Urothelium cell line (cell line): Measurements from ENCODE around the gene BCL2L13.

Source experiments
- DNase-seq: peaks from one replicate; pipeline ENCODE4 v3.0.0; 2011; ENCODE audit warnings: low spot score, mixed read lengths
- FAIRE-seq: peaks from 2 replicates; lab custom pipeline; 2011; peaks lifted over from hg19 to GRCh38; lab: Jason Lieb, UNC

BCL2L13 gene

DNA sequence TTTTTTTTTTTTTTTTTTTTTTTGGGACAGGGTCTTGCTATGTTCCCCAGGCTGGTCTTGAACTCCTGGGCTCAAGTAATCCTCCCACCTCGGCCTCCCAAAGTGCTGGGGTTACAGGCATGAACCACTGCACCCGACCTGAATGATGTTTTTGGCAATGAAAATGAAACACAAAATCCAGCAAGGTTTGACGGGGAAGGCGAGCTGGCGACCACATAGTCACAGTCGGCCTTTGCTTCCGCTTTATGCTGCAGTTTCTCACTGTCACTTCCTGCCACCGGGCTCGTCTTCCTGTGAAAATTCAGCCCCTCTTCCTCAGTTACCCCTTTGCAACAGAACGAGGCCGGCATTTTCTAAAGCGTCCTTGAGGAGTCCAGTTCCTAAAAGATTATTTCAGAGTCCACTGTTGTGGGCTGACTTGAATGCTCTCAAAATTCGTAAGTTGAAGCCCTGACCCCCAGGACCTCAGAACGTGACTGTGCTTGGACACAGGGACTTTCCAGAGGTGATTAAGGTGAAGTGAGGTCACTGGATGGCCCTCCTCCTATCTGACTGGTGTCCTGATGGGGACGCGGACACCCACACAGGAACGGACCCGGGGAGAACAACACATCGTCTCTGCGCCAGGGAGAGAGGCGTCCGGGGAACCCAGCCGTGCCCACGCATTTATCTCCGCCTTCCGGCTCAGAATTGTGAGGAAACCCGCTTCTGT, 138.6 kb downstream of the BCL2L13 start:
- FAIRE-seq: no peak

GRCh38 chr22:17777717-17778044, 139.1 kb downstream of the BCL2L13 start:
- no peak for FAIRE-seq
- no peak for DNase-seq

More for the DNA sequence above, 138.6 kb downstream of the BCL2L13 start:
- DNase-seq: no peak

GRCh38 chr22:17778412-17778976, 139.9 kb downstream of the BCL2L13 start:
- FAIRE-seq: no peak
- DNase-seq: no peak

- no peak for FAIRE-seq
- DNase-seq: no peak
These were observed 140.9 kb downstream of the BCL2L13 start for GRCh38 chr22:17779286-17780115.

DNA sequence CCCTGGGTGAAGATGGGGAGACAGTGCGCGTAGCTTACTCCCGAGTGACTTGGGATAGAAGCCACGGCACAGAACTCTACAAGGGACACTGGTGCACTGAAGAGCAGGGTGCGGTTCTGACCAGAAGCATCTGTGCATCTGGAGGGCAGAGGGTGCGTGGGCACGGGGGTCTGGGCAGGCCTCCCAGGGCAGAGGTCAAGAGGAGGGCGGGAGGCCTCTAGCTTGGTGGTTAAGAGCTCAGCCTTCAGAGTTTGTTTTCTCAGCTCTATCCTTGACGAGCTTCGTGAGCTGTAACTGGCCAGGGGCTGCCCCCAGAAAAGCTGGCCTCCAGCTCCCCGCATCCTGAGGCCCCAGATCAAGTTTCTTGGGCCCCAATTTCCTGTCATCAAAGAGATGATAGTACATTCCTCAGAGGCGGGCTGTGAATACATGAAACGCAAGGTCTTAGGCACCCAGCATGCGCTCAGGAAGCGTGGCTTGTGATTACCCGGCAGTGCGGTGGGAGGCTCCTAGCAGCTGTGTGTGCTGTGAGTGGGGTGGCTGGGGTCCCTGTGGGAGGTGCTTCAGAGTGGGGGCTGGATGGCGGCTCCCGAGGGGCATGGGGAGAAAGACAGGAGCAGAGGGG, 141.7 kb downstream of the BCL2L13 start:
- no peak for FAIRE-seq
- DNase-seq: no peak
